DND-41 (cell line): ENCODE data around the gene APOBEC3H.
"Not testable (repeated sequence)": the region's sequence is repeated elsewhere in the genome, so short reads cannot be mapped to it uniquely, and the experiment has no call there.

ENCODE experiments used
- ATAC-seq: fragments of 200-7000 bp; cut with Tn5 transposase; 3 replicates; pipeline ENCODE4 v1.9.1; 2021; ENCODE audit warnings: low read depth; ENCODE audit not compliant: insufficient read depth
- DNase-seq: peaks from one replicate; pipeline ENCODE4 v3.0.0-alpha.2; 2020
- H2AFZ ChIP-seq: 2 replicates; pipeline ENCODE4 v1.6.0; 2012; ENCODE audit warnings: low read depth, low read length
- H3K27ac ChIP-seq: 2 replicates; pipeline ENCODE4 v1.5.1; 2012; ENCODE audit warnings: low read length, inconsistent platforms
- H3K27me3 ChIP-seq: fragments of 200-600 bp; sonication (generic); 2 replicates; pipeline ENCODE4 v1.6.0; 2012; ENCODE audit warnings: low read length, mild to moderate bottlenecking, inconsistent platforms; ENCODE audit not compliant: insufficient read depth, poor library complexity
- H3K36me3 ChIP-seq: 2 replicates; pipeline ENCODE4 v1.5.1; 2012; ENCODE audit warnings: low read length, inconsistent platforms; ENCODE audit not compliant: insufficient read depth
- H3K4me1 ChIP-seq: 2 replicates; pipeline ENCODE4 v1.5.1; 2012; ENCODE audit warnings: mild to moderate bottlenecking, low read length; ENCODE audit not compliant: insufficient read depth
- H3K4me2 ChIP-seq: 2 replicates; pipeline ENCODE4 v1.6.0; 2012; ENCODE audit warnings: mild to moderate bottlenecking, moderate library complexity, low read length, inconsistent platforms; ENCODE audit not compliant: insufficient read depth
- H3K4me3 ChIP-seq, 2 experiments: fragments of 200-600 bp in 1 of 2; shearing (Covaris generic) in 1 of 2; 2 replicates each; pipeline ENCODE4 v1.5.1; 2012 to 2016; ENCODE audit warnings: inconsistent platforms in 2 of 2, low read length in 2 of 2, mild to moderate bottlenecking in 2 of 2, low read depth in 1 of 2, moderate library complexity in 1 of 2
- H3K79me2 ChIP-seq: 2 replicates; pipeline ENCODE4 v1.6.0; 2012; ENCODE audit warnings: low read length, inconsistent platforms; ENCODE audit not compliant: insufficient read depth
- H3K9ac ChIP-seq: 2 replicates; pipeline ENCODE4 v1.6.0; 2012; ENCODE audit warnings: low read depth, mild to moderate bottlenecking, inconsistent platforms, low read length, moderate library complexity
- H3K9me3 ChIP-seq: 2 replicates; pipeline ENCODE4 v1.5.1; 2012; ENCODE audit warnings: low read length, moderate library complexity, mild to moderate bottlenecking, inconsistent platforms; ENCODE audit not compliant: insufficient read depth, severe bottlenecking
- H4K20me1 ChIP-seq: 2 replicates; pipeline ENCODE4 v1.6.0; 2012; ENCODE audit warnings: low read length; ENCODE audit not compliant: insufficient read depth
- CTCF ChIP-seq: IDR thresholded peaks from 2 replicates; pipeline ENCODE4 v1.5.1; 2012; ENCODE audit warnings: borderline replicate concordance, low read length, moderate library complexity, mild to moderate bottlenecking; ENCODE audit not compliant: poor library complexity, severe bottlenecking; ENCODE audit errors: extremely low read depth
- EZH2 ChIP-seq: IDR thresholded peaks from 3 replicates; pipeline ENCODE4 v1.6.1; 2012; ENCODE audit warnings: borderline replicate concordance, low read depth, mild to moderate bottlenecking, moderate library complexity, low read length, inconsistent platforms; ENCODE audit not compliant: severe bottlenecking

APOBEC3H gene

GRCh38 chr22:39073981-39074380 is 23.1 kb upstream of the APOBEC3H start:
- Histone ChIP-seq H3K9me3 (no peaks in the 10 kb centered on the region), H3K9ac (no peak overlapping the region), H3K36me3 (no peaks in the 10 kb centered on the region), H3K27ac (no peak overlapping the region), H3K4me2 (no peak overlapping the region), H3K4me1 (peaks cover 15% of the 10 kb centered on the region), H4K20me1 (no peaks in the 10 kb centered on the region), H3K79me2 (no peaks in the 10 kb centered on the region), H3K4me3 (no peak overlapping the region), H3K27me3 (no peaks in the 10 kb centered on the region), H2AFZ (no peak overlapping the region)
- TF ChIP-seq EZH2 (no peak), CTCF (no peak)
- DNase-seq (no peak), ATAC-seq (no peak)

GRCh38 chr22:39076155-39077025 is 20.7 kb upstream of the APOBEC3H start:
- H3K27ac ChIP-seq, ATAC-seq: not testable (repeated sequence)
- H3K4me3 ChIP-seq = peak overlapping the region in 1 of 2 experiments; percentile 41; a peak in 1 of 4 replicates

GRCh38 chr22:39077026-39077840 is 19.8 kb upstream of the APOBEC3H start, which contains the start of gene APOBEC3G:
APOBEC3G (plus strand) TSS chr22:39077275; CDS start chr22:39077362, 87 bp downstream.
- Histone ChIP-seq H3K4me1 (peaks cover 15% of the 10 kb centered on the region), H3K4me2 (peak within 1 kb of the TSS; percentile 93), H2AFZ (peak within 1 kb of the TSS; percentile 73), H3K9ac (peak within 1 kb of the TSS; percentile 65), H3K27ac (peak within 1 kb of the TSS; percentile 76), H3K4me3 (peak within 1 kb of the TSS; percentile 50 to 70; a peak in 3 of 4 replicates)
- H4K20me1 ChIP-seq, H3K27me3 ChIP-seq, H3K9me3 ChIP-seq, H3K36me3 ChIP-seq, H3K79me2 ChIP-seq: not testable (repeated sequence)
- DNase-seq (peak; percentile 78), ATAC-seq (peak; percentile 98)

More at GRCh38 chr22:39076155-39077025, 20.7 kb upstream of the APOBEC3H start:
- H3K9ac ChIP-seq = peak overlapping the region; percentile 65; the same call in 1 of the 2 replicates
- not testable (repeated sequence) for H3K27me3 ChIP-seq, H3K36me3 ChIP-seq, H3K9me3 ChIP-seq, H3K79me2 ChIP-seq, H4K20me1 ChIP-seq
- peaks cover 15% of the 10 kb centered on the region for H3K4me1 ChIP-seq
- H2AFZ ChIP-seq = peak overlapping the region; percentile 60; the same call in 1 of the 2 replicates
- H3K4me2 ChIP-seq = peak overlapping the region; percentile 55; the same call in 1 of the 2 replicates
- DNase-seq = peak; percentile 17

- H3K27me3 ChIP-seq, H4K20me1 ChIP-seq, H3K79me2 ChIP-seq, H3K9me3 ChIP-seq, ATAC-seq, H3K36me3 ChIP-seq, DNase-seq: not testable (repeated sequence)
- Histone ChIP-seq H3K4me1 (peaks cover 15% of the 10 kb centered on the region), H2AFZ (peak overlapping the region; percentile 73; the same call in 1 of the 2 replicates), H3K27ac (peak overlapping the region; percentile 76), H3K4me3 (peak overlapping the region; percentile 50 to 70; a peak in 3 of 4 replicates), H3K4me2 (peak overlapping the region; percentile 93), H3K9ac (peak overlapping the region; percentile 65)
Observed at GRCh38 chr22:39077912-39078311, 19.1 kb upstream of the APOBEC3H start.
